HEK293T (cell line): Measurements from ENCODE around the gene OR56A5.

ENCODE experiments used
- CTCF ChIA-PET: fragments of 350-600 bp; formaldehyde crosslinking; extraction: SDS; loops from one replicate; lab custom pipeline; 2021; ENCODE audit warnings: antibody characterized with exemption, inconsistent platforms; lab: Yijun Ruan, JAX
- POLR2A ChIA-PET: fragments of 350-600 bp; formaldehyde crosslinking; extraction: SDS; loops from one replicate; lab custom pipeline; 2020; ENCODE audit warnings: antibody characterized with exemption, inconsistent platforms; lab: Yijun Ruan, JAX
- DNase-seq: peaks from one replicate; pipeline ENCODE4 v3.0.0; 2012; ENCODE audit warnings: mixed read lengths; ENCODE audit errors: extremely low spot score
- ARNT ChIP-seq: fragments of 450-650 bp; IDR thresholded peaks from 2 replicates; pipeline ENCODE4 v1.6.1; 2017; ENCODE audit warnings: mild to moderate bottlenecking
- BHLHE40 ChIP-seq: fragments of 450-650 bp; IDR thresholded peaks from 2 replicates; pipeline ENCODE4 v1.6.1; 2016; ENCODE audit warnings: mild to moderate bottlenecking, moderate library complexity, borderline replicate concordance
- CTBP1 ChIP-seq: fragments of 450-650 bp; IDR thresholded peaks from 2 replicates; pipeline ENCODE4 v1.6.1; 2016; ENCODE audit warnings: borderline replicate concordance
- ELF4 ChIP-seq: fragments of 450-650 bp; IDR thresholded peaks from 2 replicates; pipeline ENCODE4 v1.6.1; 2017; ENCODE audit warnings: antibody characterized with exemption
- FOXA1 ChIP-seq: fragments of 450-650 bp; IDR thresholded peaks from 2 replicates; pipeline ENCODE4 v1.6.1; 2016; ENCODE audit warnings: mild to moderate bottlenecking
- FOXK2 ChIP-seq: fragments of 450-650 bp; IDR thresholded peaks from 2 replicates; pipeline ENCODE4 v1.6.1; 2016; ENCODE audit warnings: mild to moderate bottlenecking
- FOXM1 ChIP-seq: fragments of 450-650 bp; IDR thresholded peaks from 2 replicates; pipeline ENCODE4 v1.6.1; 2017; ENCODE audit warnings: mild to moderate bottlenecking, borderline replicate concordance
- HDGF ChIP-seq: fragments of 450-650 bp; IDR thresholded peaks from 2 replicates; pipeline ENCODE4 v1.6.1; 2017; ENCODE audit warnings: antibody characterized with exemption, borderline replicate concordance
- L3MBTL2 ChIP-seq: fragments of 450-650 bp; conservative IDR thresholded peaks from 2 replicates; pipeline ENCODE4 v1.6.1; 2016; ENCODE audit warnings: mild to moderate bottlenecking
- LEF1 ChIP-seq: fragments of 450-650 bp; IDR thresholded peaks from 2 replicates; pipeline ENCODE4 v1.6.1; 2017; ENCODE audit warnings: mild to moderate bottlenecking, borderline replicate concordance
- NFRKB ChIP-seq: fragments of 450-650 bp; IDR thresholded peaks from 2 replicates; pipeline ENCODE4 v1.6.1; 2016; ENCODE audit warnings: mild to moderate bottlenecking, moderate library complexity
- PKNOX1 ChIP-seq: fragments of 450-650 bp; IDR thresholded peaks from 2 replicates; pipeline ENCODE4 v1.6.1; 2016
- SP1 ChIP-seq: fragments of 450-650 bp; IDR thresholded peaks from 2 replicates; pipeline ENCODE4 v1.6.1; 2017
- SUZ12 ChIP-seq: fragments of 450-650 bp; IDR thresholded peaks from 2 replicates; pipeline ENCODE4 v1.6.1; 2016; ENCODE audit warnings: mild to moderate bottlenecking
- TARDBP ChIP-seq: fragments of 450-650 bp; IDR thresholded peaks from 2 replicates; pipeline ENCODE4 v1.6.1; 2016
- ZNF384 ChIP-seq: fragments of 450-650 bp; IDR thresholded peaks from 2 replicates; pipeline ENCODE4 v1.6.1; 2016

The OR56A5 gene

GRCh38 chr11:5929571-5930368 is 38.5 kb downstream of the OR56A5 start:
- TF ChIP-seq PKNOX1 (no peak), TARDBP (no peak), SP1 (no peak), CTBP1 (no peak), L3MBTL2 (no peak), ARNT (no peak), LEF1 (no peak), SUZ12 (no peak), NFRKB (no peak), FOXK2 (no peak), FOXA1 (no peak), HDGF (no peak), BHLHE40 (no peak), ZNF384 (no peak), ELF4 (no peak), FOXM1 (no peak)
- POLR2A ChIA-PET = no interaction called here
- CTCF ChIA-PET = no interaction called here
- DNase-seq = no peak

GRCh38 chr11:5928811-5929210 is 39.5 kb downstream of the OR56A5 start:
- DNase-seq = no peak
- ChIA-PET POLR2A (no interaction called here), CTCF (no interaction called here)
- TF ChIP-seq NFRKB (no peak), HDGF (no peak), ZNF384 (no peak)

- POLR2A ChIA-PET = no interaction called here
- CTCF ChIA-PET = no interaction called here
- no peak for DNase-seq
- TF ChIP-seq L3MBTL2 = no peak
- no peak for TF ChIP-seq FOXA1
Observed at GRCh38 chr11:5928271-5928670, 40.0 kb downstream of the OR56A5 start.

GRCh38 chr11:5923794-5924193 is 44.5 kb downstream of the OR56A5 start:
- POLR2A ChIA-PET = no interaction called here
- CTCF ChIA-PET = no interaction called here
- no peak for TF ChIP-seq SUZ12
- TF ChIP-seq ZNF384 = no peak
- TF ChIP-seq CTBP1 = no peak
- no peak for TF ChIP-seq ELF4
- no peak for TF ChIP-seq NFRKB
- TF ChIP-seq L3MBTL2 = no peak
- no peak for TF ChIP-seq PKNOX1
- TF ChIP-seq BHLHE40 = no peak
- no peak for TF ChIP-seq SP1
- TF ChIP-seq HDGF = no peak
- no peak for TF ChIP-seq LEF1
- TF ChIP-seq ARNT = no peak
- TF ChIP-seq FOXA1 = no peak
- no peak for TF ChIP-seq TARDBP
- TF ChIP-seq FOXM1 = no peak
- no peak for TF ChIP-seq FOXK2
- no peak for DNase-seq

- DNase-seq = no peak
- no peak for TF ChIP-seq FOXM1
- no peak for TF ChIP-seq ELF4
- TF ChIP-seq SP1 = no peak
- TF ChIP-seq SUZ12 = no peak
- TF ChIP-seq FOXK2 = no peak
- no peak for TF ChIP-seq NFRKB
- TF ChIP-seq LEF1 = no peak
- TF ChIP-seq L3MBTL2 = no peak
- TF ChIP-seq PKNOX1 = no peak
Observed at GRCh38 chr11:5923427-5923776, 44.9 kb downstream of the OR56A5 start.

GRCh38 chr11:5922749-5923426 is 45.4 kb downstream of the OR56A5 start:
- POLR2A ChIA-PET = no interaction called here

More at GRCh38 chr11:5923427-5923776, 44.9 kb downstream of the OR56A5 start:
- CTCF ChIA-PET = no interaction called here
- POLR2A ChIA-PET = no interaction called here

More at GRCh38 chr11:5922749-5923426, 45.4 kb downstream of the OR56A5 start:
- no peak for TF ChIP-seq PKNOX1
- TF ChIP-seq HDGF = no peak
- no peak for TF ChIP-seq BHLHE40
- TF ChIP-seq SP1 = no peak
- no peak for TF ChIP-seq ARNT
- TF ChIP-seq NFRKB = no peak
- no peak for TF ChIP-seq ELF4
- no peak for TF ChIP-seq FOXK2
- TF ChIP-seq ZNF384 = no peak
- TF ChIP-seq SUZ12 = no peak
- TF ChIP-seq CTBP1 = no peak
- no peak for TF ChIP-seq TARDBP
- no peak for TF ChIP-seq FOXM1
- DNase-seq = no peak
- CTCF ChIA-PET = no interaction called here
